Endometrial microvascular endothelial cells (primary cell): ENCODE results near the gene SLC38A5. TPM values are rescaled to one million over a fixed set of nuclear protein-coding genes. Genes with fewer than 3 reads are reported as not detected.
"Not testable (repeated sequence)": the region's sequence is repeated elsewhere in the genome, so short reads cannot be mapped to it uniquely, and the experiment has no call there.

Experiments used
- in situ Hi-C: cut with HindIII; loops from 2 replicates; pipeline ENCODE4 v1.10.0; 2017; ENCODE audit warnings: low sequenced_read_pairs, low pct_unique_long_range_greater_than_20kb; ENCODE audit errors: inconsistent ontology term
- total RNA-seq: library from RNA; depleted of rRNA; stranded (reverse); fragments of >200 nt; gene quantifications from one replicate; pipeline ENCODE4 v1.2.3, GENCODE V29; 2015; ENCODE audit errors: inconsistent ontology term

SLC38A5 gene
- total RNA-seq, 1 donor from 2014 or later: 39.5 TPM

DNA sequence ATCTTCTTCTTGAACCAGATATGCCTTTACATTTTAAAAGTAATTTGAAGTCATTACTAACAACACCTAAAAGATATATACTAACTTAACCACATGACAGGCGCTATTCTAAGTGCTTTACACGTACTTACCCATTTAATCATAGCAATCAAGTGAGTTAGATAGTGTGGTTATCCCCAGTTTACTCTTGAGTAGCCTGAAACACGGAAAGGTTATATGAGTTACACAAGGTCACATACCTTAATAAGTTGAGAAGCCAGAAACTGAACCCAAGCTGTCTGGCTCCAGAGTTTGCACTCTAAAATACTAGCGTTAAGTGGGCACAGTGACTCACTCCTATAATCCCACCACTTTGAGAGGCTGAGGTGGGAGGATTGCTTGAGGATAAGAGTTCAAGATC lies 39.9 kb downstream of the SLC38A5 start:
- in situ Hi-C loops: not testable (repeated sequence)

- in situ Hi-C loops: not testable (repeated sequence)
Observed at GRCh38 chrX:48429606-48430005, 40.5 kb downstream of the SLC38A5 start.

- in situ Hi-C loops: not testable (repeated sequence)
Observed at GRCh38 chrX:48427027-48427716, 42.9 kb downstream of the SLC38A5 start.

- in situ Hi-C loops: not testable (repeated sequence)
Observed at GRCh38 chrX:48411860-48412259, 58.2 kb downstream of the SLC38A5 start, which contains the start of gene SSX4B. TSS of gene SSX4B (minus strand) at chrX:48411960. CDS start at chrX:48411372, 588 bp downstream.

Other genes with a start within 250 kb of the SLC38A5 start
- gene SSX1, start 214.9 kb downstream of the SLC38A5 start, total RNA-seq: not detected
- not detected for gene SSX3, start 113.6 kb downstream of the SLC38A5 start, total RNA-seq
- not detected for gene SSX4, start 86.7 kb downstream of the SLC38A5 start, total RNA-seq
- gene SSX4B, start 58.3 kb downstream of the SLC38A5 start, total RNA-seq: not detected
- gene FTSJ1, start 5.9 kb upstream of the SLC38A5 start, total RNA-seq: 93.7 TPM
- gene PORCN, start 38.7 kb upstream of the SLC38A5 start, total RNA-seq: 17.7 TPM
- 61.0 TPM for gene EBP, start 51.5 kb upstream of the SLC38A5 start, total RNA-seq
- 16.3 TPM for gene TBC1D25, start 69.5 kb upstream of the SLC38A5 start, total RNA-seq
- gene RBM3, start 104.2 kb upstream of the SLC38A5 start, total RNA-seq: 339 TPM
- 120 TPM for gene WDR13, start 127.2 kb upstream of the SLC38A5 start, total RNA-seq
- not detected for gene WAS, start 213.5 kb upstream of the SLC38A5 start, total RNA-seq
- gene SUV39H1, start 226.5 kb upstream of the SLC38A5 start, total RNA-seq: 25.3 TPM